Head of caudate nucleus (tissue), 42 donors: ENCODE data around the gene CSPG5.

Source experiments
- DNase-seq, 42 donors: peaks; one replicate each; pipeline versions ENCODE4 v3.0.0 to v3.0.0-alpha.2; 2020 to 2021; ENCODE audit warnings: mixed read lengths in 7 of 42
- intact Hi-C: fragments of 100-400 bp; cut with DNase I; formaldehyde crosslinking; loops from one replicate; pipeline ENCODE4 v1.15.0; 2022

CSPG5 gene

GRCh38 chr3:47565734-47566550 lies 12.7 kb downstream of the CSPG5 start:
- no peak for DNase-seq
- intact Hi-C loops: no loop called here

- no peak for DNase-seq
- intact Hi-C loops: no loop called here
These were observed 22.3 kb downstream of the CSPG5 start for GRCh38 chr3:47556351-47556750.

GRCh38 chr3:47554335-47554734 lies 24.3 kb downstream of the CSPG5 start:
- DNase-seq: no peak
- intact Hi-C loops: no loop called here

GRCh38 chr3:47553407-47553806 lies 25.3 kb downstream of the CSPG5 start:
- no peak for DNase-seq
- intact Hi-C loops: no loop called here

- DNase-seq: peak; percentile 21 to 86 (median 55)
- intact Hi-C loops: no loop called here
These were observed 36.0 kb downstream of the CSPG5 start for GRCh38 chr3:47542471-47543173.

GRCh38 chr3:47541583-47542108 lies 37.0 kb downstream of the CSPG5 start:
- DNase-seq: no peak
- intact Hi-C loops: no loop called here

- intact Hi-C loops: no loop called here
- DNase-seq: no peak
These were observed 38.4 kb downstream of the CSPG5 start for GRCh38 chr3:47540281-47540680.

GRCh38 chr3:47536967-47537366 lies 41.7 kb downstream of the CSPG5 start:
- no peak for DNase-seq
- intact Hi-C loops: no loop called here

- intact Hi-C loops: no loop called here
- DNase-seq: peak; percentile 32 to 86 (median 68)
These were observed 42.3 kb downstream of the CSPG5 start for GRCh38 chr3:47536221-47536891.

- no peak for DNase-seq
- intact Hi-C loops: no loop called here
These were observed 44.6 kb downstream of the CSPG5 start for GRCh38 chr3:47533996-47534454.

- DNase-seq: no peak
- intact Hi-C loops: no loop called here
These were observed 45.2 kb downstream of the CSPG5 start for GRCh38 chr3:47533481-47533880.

- DNase-seq: no peak
- intact Hi-C loops: no loop called here
These were observed 50.5 kb downstream of the CSPG5 start for GRCh38 chr3:47527952-47528725.

- intact Hi-C loops: no loop called here
- no peak for DNase-seq
These were observed 53.0 kb downstream of the CSPG5 start for GRCh38 chr3:47525617-47526016.

- DNase-seq: no peak
- intact Hi-C loops: no loop called here
These were observed 55.2 kb downstream of the CSPG5 start for GRCh38 chr3:47523310-47524073.

- intact Hi-C loops: loop anchor here (1.0 kb wide), 1 partner anchor 267 kb away; no protein-coding TSS in a partner anchor
- DNase-seq: peak; percentile 65 to 93 (median 82)
These were observed 56.3 kb downstream of the CSPG5 start for GRCh38 chr3:47522082-47522987.

GRCh38 chr3:47520756-47521155 lies 57.9 kb downstream of the CSPG5 start:
- DNase-seq: no peak
- intact Hi-C loops: no loop called here

- intact Hi-C loops: no loop called here
- DNase-seq: no peak
These were observed 60.7 kb downstream of the CSPG5 start for GRCh38 chr3:47517937-47518336.
